OCI-LY7 (cell line): ENCODE results near the gene VSX1. TPM values are rescaled to one million over a fixed set of nuclear protein-coding genes. Genes with fewer than 3 reads are reported as not detected.

Experiments used
- BruUV-seq: library from RNA; stranded (reverse); fragments of 400-500 nt; replicated peaks from 2 replicates; lab custom pipeline; 2021; lab: Mats Ljungman, UMichigan
- CTCF ChIA-PET: fragments of 300-600 bp; sonication (Branson Sonifier 250); formaldehyde crosslinking; loops from one replicate; lab custom pipeline; 2022; ENCODE audit warnings: antibody characterized with exemption; ENCODE audit not compliant: unreplicated experiment; lab: Charles Lee
- POLR2A ChIA-PET: fragments of 300-600 bp; sonication (Branson Sonifier 250); formaldehyde crosslinking; loops from one replicate; lab custom pipeline; 2022; ENCODE audit warnings: antibody characterized with exemption; lab: Charles Lee
- DNase-seq: peaks from one replicate; pipeline ENCODE4 v3.0.0-alpha.2; 2015; ENCODE audit warnings: low spot score
- H2AFZ ChIP-seq: fragments of 200-600 bp; sonication (generic), shearing (Covaris generic); 2 replicates; pipeline ENCODE4 v1.6.1; 2014; ENCODE audit warnings: mild to moderate bottlenecking, antibody characterized with exemption, low read length, moderate library complexity
- H3K27ac ChIP-seq: fragments of 200-600 bp; sonication (generic); 2 replicates; pipeline ENCODE4 v1.5.1; 2014; ENCODE audit warnings: mixed run types, low read depth, mild to moderate bottlenecking, moderate library complexity, low read length, inconsistent platforms; ENCODE audit not compliant: poor library complexity, severe bottlenecking
- H3K36me3 ChIP-seq: fragments of 200-600 bp; sonication (generic); 2 replicates; pipeline ENCODE4 v1.6.1; 2014; ENCODE audit warnings: mild to moderate bottlenecking, antibody characterized with exemption, low read length, moderate library complexity, mixed read lengths; ENCODE audit not compliant: insufficient read depth
- H3K4me1 ChIP-seq: fragments of 200-600 bp; sonication (generic); 2 replicates; pipeline ENCODE4 v1.5.1; 2014; ENCODE audit warnings: mild to moderate bottlenecking, low read length; ENCODE audit not compliant: insufficient read depth, poor library complexity, severe bottlenecking
- H3K4me2 ChIP-seq: fragments of 200-600 bp; sonication (generic); 2 replicates; pipeline ENCODE4 v1.6.1; 2014; ENCODE audit warnings: mild to moderate bottlenecking, low read length
- H3K4me3 ChIP-seq: fragments of 200-600 bp; sonication (generic); 2 replicates; pipeline ENCODE4 v1.5.1; 2014; ENCODE audit warnings: mild to moderate bottlenecking, low read depth, low read length; ENCODE audit not compliant: poor library complexity, severe bottlenecking
- H3K79me2 ChIP-seq: fragments of 200-600 bp; sonication (generic); 2 replicates; pipeline ENCODE4 v1.6.1; 2016; ENCODE audit warnings: low read depth, mild to moderate bottlenecking, low read length, moderate library complexity, mixed read lengths; ENCODE audit not compliant: insufficient read depth
- H3K9me2 ChIP-seq: fragments of 200-600 bp; sonication (generic); 2 replicates; pipeline ENCODE4 v1.6.1; 2016; ENCODE audit warnings: mild to moderate bottlenecking, low read length, mixed read lengths; ENCODE audit not compliant: insufficient read depth
- H3K9me3 ChIP-seq: fragments of 200-600 bp; sonication (generic); 2 replicates; pipeline ENCODE4 v1.6.1; 2014; ENCODE audit warnings: mild to moderate bottlenecking, mixed run types, low read length, mixed read lengths
- H4K20me1 ChIP-seq: fragments of 200-600 bp; sonication (generic); 2 replicates; pipeline ENCODE4 v1.6.1; 2014; ENCODE audit warnings: mild to moderate bottlenecking, antibody characterized with exemption, low read length, moderate library complexity, mixed read lengths; ENCODE audit not compliant: insufficient read depth
- EZH2phosphoT487 ChIP-seq: fragments of 200-600 bp; sonication (generic); IDR thresholded peaks from 2 replicates; pipeline ENCODE4 v1.6.1; 2018; ENCODE audit warnings: low read depth, borderline replicate concordance, mild to moderate bottlenecking, mixed run types, antibody characterized with exemption, low read length, moderate library complexity, mixed read lengths
- intact Hi-C: fragments of 100-400 bp; cut with micrococcal nuclease; formaldehyde crosslinking; loops from one replicate; pipeline ENCODE4 v1.10.0; 2022; ENCODE audit not compliant: unreplicated experiment
- total RNA-seq, 2 experiments: library from RNA; depleted of rRNA in 1 of 2; stranded (reverse); fragments of >200 nt in 1 of 2; shearing (Covaris generic) in 1 of 2; gene quantifications; 2 replicates each; pipeline ENCODE4 v1.2.3, GENCODE V29; 2014 to 2022
- TF ChIP-seq, protein P1 (sequence below): fragments of 200-600 bp; sonication (generic); conservative IDR thresholded peaks from 2 replicates; pipeline ENCODE4 v1.5.1; 2014; ENCODE audit warnings: mild to moderate bottlenecking, antibody characterized with exemption, low read length, moderate library complexity, mixed read lengths

The VSX1 gene
- total RNA-seq, 2 experiments from 2014 or later: not detected

DNA sequence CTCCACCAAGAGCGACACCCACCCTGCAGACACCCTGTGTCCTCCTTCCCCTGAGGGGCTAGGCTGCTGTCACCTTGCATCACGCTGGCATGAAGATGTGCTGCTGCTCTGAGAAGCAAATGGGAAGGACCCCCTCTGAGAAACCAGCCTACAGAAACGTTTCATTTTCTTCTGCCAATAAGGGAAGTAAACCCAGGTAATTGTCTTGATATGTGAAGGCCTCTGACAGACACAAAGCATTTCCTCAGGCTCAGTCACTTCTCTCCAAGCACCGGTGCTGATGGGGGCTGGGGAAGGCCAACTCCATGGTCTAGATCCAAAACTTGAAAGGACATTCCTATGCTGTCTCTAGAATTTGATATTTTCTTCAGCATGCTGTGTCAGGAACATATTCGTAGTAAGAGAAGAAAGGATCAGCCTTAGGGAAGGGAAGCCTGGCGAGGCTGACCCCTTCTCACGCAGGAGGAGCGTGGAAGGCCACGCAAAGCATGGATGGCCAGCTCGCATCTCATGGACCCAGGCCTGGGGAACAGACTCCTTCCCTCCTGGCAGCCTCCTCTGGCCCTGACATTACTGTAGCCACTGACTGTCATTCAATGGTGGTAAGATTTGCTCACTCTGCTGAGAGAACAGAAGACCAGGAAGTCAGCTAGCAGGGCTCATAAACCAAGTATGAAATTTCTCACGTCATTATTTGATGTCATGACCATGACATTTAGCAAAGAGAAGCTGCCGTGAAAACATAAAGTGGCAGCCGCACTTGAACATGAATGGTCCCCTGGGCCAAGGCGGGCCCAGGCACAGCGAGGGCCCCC is 44.4 kb downstream of the VSX1 start:
- Histone ChIP-seq H4K20me1 (no peaks in the 10 kb centered on the region), H3K27ac (peak overlapping the region; percentile 57), H2AFZ (peak overlapping the region; percentile 58), H3K9me3 (no peaks in the 10 kb centered on the region), H3K4me3 (no peak overlapping the region), H3K79me2 (no peaks in the 10 kb centered on the region), H3K4me1 (peaks cover 31% of the 10 kb centered on the region), H3K9me2 (no peaks in the 10 kb centered on the region), H3K4me2 (peak overlapping the region; percentile 80), H3K36me3 (no peaks in the 10 kb centered on the region)
- intact Hi-C loops: no loop called here
- POLR2A ChIA-PET: interaction anchor here (0.6 to 1.3 kb wide), 2 partner anchors 26 to 150 kb away, joined by 3 to 7 read pairs; no protein-coding TSS in a partner anchor
- TF ChIP-seq EZH2phosphoT487: no peak
- TF ChIP-seq, protein P1, sequence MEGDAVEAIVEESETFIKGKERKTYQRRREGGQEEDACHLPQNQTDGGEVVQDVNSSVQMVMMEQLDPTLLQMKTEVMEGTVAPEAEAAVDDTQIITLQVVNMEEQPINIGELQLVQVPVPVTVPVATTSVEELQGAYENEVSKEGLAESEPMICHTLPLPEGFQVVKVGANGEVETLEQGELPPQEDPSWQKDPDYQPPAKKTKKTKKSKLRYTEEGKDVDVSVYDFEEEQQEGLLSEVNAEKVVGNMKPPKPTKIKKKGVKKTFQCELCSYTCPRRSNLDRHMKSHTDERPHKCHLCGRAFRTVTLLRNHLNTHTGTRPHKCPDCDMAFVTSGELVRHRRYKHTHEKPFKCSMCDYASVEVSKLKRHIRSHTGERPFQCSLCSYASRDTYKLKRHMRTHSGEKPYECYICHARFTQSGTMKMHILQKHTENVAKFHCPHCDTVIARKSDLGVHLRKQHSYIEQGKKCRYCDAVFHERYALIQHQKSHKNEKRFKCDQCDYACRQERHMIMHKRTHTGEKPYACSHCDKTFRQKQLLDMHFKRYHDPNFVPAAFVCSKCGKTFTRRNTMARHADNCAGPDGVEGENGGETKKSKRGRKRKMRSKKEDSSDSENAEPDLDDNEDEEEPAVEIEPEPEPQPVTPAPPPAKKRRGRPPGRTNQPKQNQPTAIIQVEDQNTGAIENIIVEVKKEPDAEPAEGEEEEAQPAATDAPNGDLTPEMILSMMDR: no peak
- DNase-seq: no peak
- CTCF ChIA-PET: no interaction called here
- no TSS peak for BruUV-seq

DNA sequence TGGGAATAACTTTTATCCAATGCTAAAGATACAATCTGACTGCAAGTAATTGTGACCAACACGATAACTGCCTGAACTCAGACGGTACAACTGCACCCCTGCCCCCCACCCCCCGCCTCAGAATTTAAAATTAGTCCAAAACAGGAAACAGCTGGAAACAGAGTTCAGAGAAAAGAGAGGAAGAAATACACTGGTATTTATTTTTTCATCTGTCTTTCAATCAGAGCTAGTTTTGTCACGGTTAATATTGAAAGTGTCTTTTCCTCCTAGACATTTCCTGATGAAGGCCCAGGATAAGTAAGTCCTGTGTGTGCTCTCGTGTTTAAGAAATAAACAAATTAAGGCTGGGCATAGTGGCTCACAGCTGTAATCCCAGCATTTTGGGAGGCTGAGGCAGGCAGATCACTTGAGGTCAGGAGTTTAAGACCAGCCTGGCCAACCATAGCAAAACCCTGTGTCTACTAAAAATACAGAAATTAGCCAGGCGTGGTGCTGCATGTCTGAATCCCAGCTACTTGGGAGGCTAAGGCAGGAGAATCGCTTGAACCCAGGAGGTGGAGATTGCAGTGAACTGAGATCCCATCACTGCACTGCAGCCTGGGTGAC is 45.5 kb downstream of the VSX1 start:
- peak overlapping the region; percentile 80 for H3K4me2 ChIP-seq
- BruUV-seq: no TSS peak
- H4K20me1 ChIP-seq: no peaks in the 10 kb centered on the region
- ChIA-PET CTCF (no interaction called here), POLR2A (interaction anchor here (0.6 to 1.3 kb wide), 7 partner anchors 9 to 151 kb away, joined by 3 to 7 read pairs (median 3); no protein-coding TSS in a partner anchor)
- no peaks in the 10 kb centered on the region for H3K9me2 ChIP-seq
- no peaks in the 10 kb centered on the region for H3K9me3 ChIP-seq
- TF ChIP-seq, protein P1: no peak
- no peak for TF ChIP-seq EZH2phosphoT487
- H2AFZ ChIP-seq: peak overlapping the region; percentile 97
- H3K4me3 ChIP-seq: peak overlapping the region; percentile 50
- no peaks in the 10 kb centered on the region for H3K79me2 ChIP-seq
- peak overlapping the region; percentile 57 for H3K27ac ChIP-seq
- no peaks in the 10 kb centered on the region for H3K36me3 ChIP-seq
- intact Hi-C loops: no loop called here
- DNase-seq: peak; percentile 23
- H3K4me1 ChIP-seq: peaks cover 27% of the 10 kb centered on the region
